ENCODE results near the gene AIP. TPM values are rescaled to one million over a fixed set of nuclear protein-coding genes. Genes with fewer than 3 reads are reported as not detected.

AIP gene
- total RNA-seq (10 to 100 TPM; 20.2 to 33.3 (median 23.6) TPM), polyA plus RNA-seq (10 to 100 TPM; 45.1 to 45.8 TPM)

GRCh38 chr11:67482827-67483798 is at the start of gene AIP:
AIP (plus strand) TSS chr11:67483026; CDS start chr11:67483159, 133 bp downstream.
- no peaks in the 10 kb centered on the region for H3K9me3 ChIP-seq
- peak within 1 kb of the TSS; percentile 57 to 87 (median 65) for H3K27ac ChIP-seq
- H3K36me3 ChIP-seq: no peaks in the 10 kb centered on the region
- TF ChIP-seq CTCF (IDR thresholded peaks at IDR 0.05): no peak
- peaks cover 5 to 11% (median 11%) of the 10 kb centered on the region in 3 donors for H3K4me1 ChIP-seq
- peak within 1 kb of the TSS; percentile 20 to 62 (median 48) for H3K4me3 ChIP-seq
- ATAC-seq (peak; percentile 97 to 99 (median 98)), FAIRE-seq (no peak), DNase-seq (peak; percentile 94 to 99 (median 98))
- 10 to 11% methylated on average over 55 to 60 of the region's 60 CpGs for WGBS, 2 donors
- no peaks in the 10 kb centered on the region for H3K27me3 ChIP-seq
- intact Hi-C loops (cut with DNase I): no loop called here

- intact Hi-C loops (cut with DNase I): loop anchor here in 1 of 3 donors (10.0 kb wide), 1 partner anchor 61 kb away; no protein-coding TSS in a partner anchor
- no peak overlapping the region for H3K27ac ChIP-seq
- peaks cover 0 to 16% (median 14%) of the 10 kb centered on the region in 3 donors for H3K36me3 ChIP-seq
- no peaks in the 10 kb centered on the region for H3K27me3 ChIP-seq
- H3K4me1 ChIP-seq: peaks cover 4 to 9% (median 7%) of the 10 kb centered on the region in 3 donors
- H3K9me3 ChIP-seq: no peaks in the 10 kb centered on the region
- no peak for TF ChIP-seq CTCF (IDR thresholded peaks at IDR 0.05)
- no peak overlapping the region for H3K4me3 ChIP-seq
- 88 to 90% methylated on average over 17 to 22 of the region's 22 CpGs for WGBS, 2 donors
- DNase-seq (peak in 1 of 6 donors; percentile 56), FAIRE-seq (no peak), ATAC-seq (no peak)
These were observed 49.1 kb upstream of the AIP start for GRCh38 chr11:67433536-67434394.

- H3K36me3 ChIP-seq: peaks cover 0 to 16% (median 14%) of the 10 kb centered on the region in 3 donors
- H3K9me3 ChIP-seq: no peaks in the 10 kb centered on the region
- FAIRE-seq (no peak), DNase-seq (peak in 1 of 6 donors; percentile 82), ATAC-seq (no peak)
- intact Hi-C loops (cut with DNase I): loop anchor here in 1 of 3 donors (10.0 kb wide), 1 partner anchor 60 kb away; no protein-coding TSS in a partner anchor
- 82 to 83% methylated on average over 22 to 23 of the region's 23 CpGs for WGBS, 2 donors
- no peak overlapping the region for H3K4me3 ChIP-seq
- peaks cover 1 to 3% (median 2%) of the 10 kb centered on the region in 3 donors for H3K4me1 ChIP-seq
- TF ChIP-seq CTCF (IDR thresholded peaks at IDR 0.05): no peak
- no peaks in the 10 kb centered on the region for H3K27me3 ChIP-seq
- H3K27ac ChIP-seq: no peak overlapping the region
These were observed 48.4 kb upstream of the AIP start for GRCh38 chr11:67434395-67434881.

- 88 to 90% methylated on average over 26 of the region's 26 CpGs for WGBS, 2 donors
- H3K9me3 ChIP-seq: no peaks in the 10 kb centered on the region
- H3K4me1 ChIP-seq: no peaks in the 10 kb centered on the region
- intact Hi-C loops (cut with DNase I): loop anchor here in 1 of 3 donors (10.0 kb wide), 1 partner anchor 60 kb away; no protein-coding TSS in a partner anchor
- peaks cover 0 to 16% (median 14%) of the 10 kb centered on the region in 3 donors for H3K36me3 ChIP-seq
- FAIRE-seq (no peak), DNase-seq (no peak), ATAC-seq (no peak)
- TF ChIP-seq CTCF (IDR thresholded peaks at IDR 0.05): no peak
- no peaks in the 10 kb centered on the region for H3K27me3 ChIP-seq
- H3K27ac ChIP-seq: no peak overlapping the region
- no peak overlapping the region for H3K4me3 ChIP-seq
These were observed 47.6 kb upstream of the AIP start for GRCh38 chr11:67435031-67435726.

Data from pancreas (tissue), 10 donors.